Measurements from ENCODE around the gene PPM1N. TPM values are rescaled to one million over a fixed set of nuclear protein-coding genes. Genes with fewer than 3 reads are reported as not detected.

The PPM1N gene
- total RNA-seq, 2 donors from 2014 or later = 3.2 to 3.5 TPM

GRCh38 chr19:45497791-45498190 lies 452 bp upstream of the PPM1N start:
- Mint-ChIP-seq H3K27me3 (ENCODE audit: insufficient read depth) (peaks cover 54% of the 10 kb centered on the region), H3K36me3 (ENCODE audit: low read depth) (peaks cover 7% of the 10 kb centered on the region), H3K27ac (no peak overlapping the region), H3K9me3 (no peaks in the 10 kb centered on the region), H3K4me1 (peaks cover 14% of the 10 kb centered on the region), H3K4me3 (peak overlapping the region; percentile 22)
- Histone ChIP-seq H3K4me3 (ENCODE audit: low read length) (peak overlapping the region; percentile 53), H3K27me3 (ENCODE audit: control insufficient read depth, insufficient read depth, low read length, poor library complexity, severe bottlenecking) (peaks cover 28% of the 10 kb centered on the region), H3K9me3 (ENCODE audit: control insufficient read depth, low read length) (no peaks in the 10 kb centered on the region), H3K9ac (ENCODE audit: extremely low read depth, low read length, poor library complexity, severe bottlenecking) (no peak overlapping the region), H3K36me3 (ENCODE audit: control insufficient read depth, insufficient read depth, low read length) (peaks cover 4% of the 10 kb centered on the region), H3K4me1 (ENCODE audit: control insufficient read depth, insufficient read depth, low read length) (no peaks in the 10 kb centered on the region), H3K27ac (ENCODE audit: low read depth, low read length) (no peak overlapping the region)
- DNase-seq = peak; percentile 73
- WGBS, 2 experiments (ENCODE audit: insufficient coverage in 1 of 2, insufficient read length in 1 of 2) = 35 to 42% methylated on average over 16 of the region's 16 CpGs
- TF ChIP-seq CTCF (conservative IDR thresholded peaks at IDR 0.05) = no peak

GRCh38 chr19:45499196-45500180 lies 1.2 kb downstream of the PPM1N start:
- H3K4me3 Mint-ChIP-seq = peak overlapping the region; percentile 32

More at GRCh38 chr19:45499196-45500180, 1.2 kb downstream of the PPM1N start:
- Mint-ChIP-seq H3K9me3 (no peaks in the 10 kb centered on the region), H3K4me1 (peaks cover 8% of the 10 kb centered on the region), H3K27me3 (ENCODE audit: insufficient read depth) (peaks cover 58% of the 10 kb centered on the region), H3K36me3 (ENCODE audit: low read depth) (peaks cover 3% of the 10 kb centered on the region), H3K27ac (no peak overlapping the region)
- peak overlapping the region; percentile 17 for H3K4me3 ChIP-seq (ENCODE audit: low read length)
- H3K27ac ChIP-seq (ENCODE audit: low read depth, low read length) = no peak overlapping the region
- 16 to 23% methylated on average over 23 to 37 of the region's 37 CpGs for WGBS, 2 experiments (ENCODE audit: insufficient coverage in 1 of 2, insufficient read length in 1 of 2)
- TF ChIP-seq CTCF (conservative IDR thresholded peaks at IDR 0.05) = no peak
- no peaks in the 10 kb centered on the region for H3K4me1 ChIP-seq (ENCODE audit: control insufficient read depth, insufficient read depth, low read length)
- H3K27me3 ChIP-seq (ENCODE audit: control insufficient read depth, insufficient read depth, low read length, poor library complexity, severe bottlenecking) = peaks cover 28% of the 10 kb centered on the region
- no peaks in the 10 kb centered on the region for H3K9me3 ChIP-seq (ENCODE audit: control insufficient read depth, low read length)
- no peak overlapping the region for H3K9ac ChIP-seq (ENCODE audit: extremely low read depth, low read length, poor library complexity, severe bottlenecking)
- H3K36me3 ChIP-seq (ENCODE audit: control insufficient read depth, insufficient read depth, low read length) = no peaks in the 10 kb centered on the region
- peak; percentile 98 for DNase-seq

Measured in endodermal cell (in vitro differentiated cells).